HG02763 (cell line): ENCODE results near the gene GAP43.

Experiments used
- ATAC-seq: cut with Tn5 transposase; IDR thresholded peaks from one replicate; pipeline ENCODE4 v1.9.1; 2021; ENCODE audit warnings: mild to moderate bottlenecking, moderate library complexity; ENCODE audit not compliant: unreplicated experiment

Gene GAP43

GRCh38 chr3:115623044-115623868 is at the start of gene GAP43:
GAP43 (plus strand) TSS chr3:115623510; CDS start chr3:115623690, 180 bp downstream.
- ATAC-seq = no peak

GRCh38 chr3:115576325-115576875 is 46.9 kb upstream of the GAP43 start:
- ATAC-seq = no peak

GRCh38 chr3:115577000-115577399 is 46.3 kb upstream of the GAP43 start:
- ATAC-seq = no peak

- no peak for ATAC-seq
Observed at GRCh38 chr3:115578331-115578730, 45.0 kb upstream of the GAP43 start.

- ATAC-seq = no peak
Observed at GRCh38 chr3:115580566-115580965, 42.7 kb upstream of the GAP43 start.

GRCh38 chr3:115581362-115582135 is 41.8 kb upstream of the GAP43 start:
- no peak for ATAC-seq

GRCh38 chr3:115588201-115589115 is 34.9 kb upstream of the GAP43 start:
- no peak for ATAC-seq

GRCh38 chr3:115590873-115591272 is 32.4 kb upstream of the GAP43 start:
- no peak for ATAC-seq

- no peak for ATAC-seq
Observed at GRCh38 chr3:115595611-115596275, 27.6 kb upstream of the GAP43 start.

- ATAC-seq = no peak
Observed at GRCh38 chr3:115598216-115598615, 25.1 kb upstream of the GAP43 start.

- ATAC-seq = no peak
Observed at GRCh38 chr3:115602194-115602593, 21.1 kb upstream of the GAP43 start.

GRCh38 chr3:115611630-115612029 is 11.7 kb upstream of the GAP43 start:
- no peak for ATAC-seq

GRCh38 chr3:115615001-115615814 is 8.1 kb upstream of the GAP43 start:
- ATAC-seq = no peak

- no peak for ATAC-seq
Observed at GRCh38 chr3:115616461-115616860, 6.8 kb upstream of the GAP43 start.

- ATAC-seq = no peak
Observed at GRCh38 chr3:115617591-115617990, 5.7 kb upstream of the GAP43 start.

- no peak for ATAC-seq
Observed at GRCh38 chr3:115624029-115624741, 875 bp downstream of the GAP43 start.

GRCh38 chr3:115624901-115625300 is 1.6 kb downstream of the GAP43 start:
- ATAC-seq = no peak

GRCh38 chr3:115626006-115626409 is 2.7 kb downstream of the GAP43 start:
- no peak for ATAC-seq

GRCh38 chr3:115626721-115627120 is 3.4 kb downstream of the GAP43 start:
- no peak for ATAC-seq
